ENCODE data around the gene DCLK1. TPM values are rescaled to one million over a fixed set of nuclear protein-coding genes. Genes with fewer than 3 reads are reported as not detected.

The DCLK1 gene
- total and polyA plus RNA-seq, 12 donors, result 0.68 to 22.6 (median 2.3) TPM

- WGBS, 4 donors, result 67 to 76% (median 73%) methylated on average over 4 of the region's 4 CpGs
- H3K27me3 ChIP-seq, result no peaks in the 10 kb centered on the region
- intact Hi-C loops (cut with DNase I), result no loop called here
- no peak overlapping the region for H3K4me3 ChIP-seq
- no peak for DNase-seq
- no peak for TF ChIP-seq POLR2A (IDR thresholded peaks at IDR 0.05)
- no peak for TF ChIP-seq CTCF (IDR thresholded peaks at IDR 0.05)
- no peak overlapping the region for H3K27ac ChIP-seq
- H3K36me3 ChIP-seq (replicated peaks in 1 of 2), result no peaks in the 10 kb centered on the region
- no peaks in the 10 kb centered on the region for H3K9me3 ChIP-seq (replicated peaks in 1 of 3)
- H3K4me1 ChIP-seq (replicated peaks in 1 of 2), result no peaks in the 10 kb centered on the region
Measured at GRCh38 chr13:35947315-35947714, 183.9 kb downstream of the DCLK1 start.

GRCh38 chr13:35945368-35945767 lies 185.8 kb downstream of the DCLK1 start:
- H3K4me3 ChIP-seq, result no peak overlapping the region
- WGBS, 4 donors, result 80 to 88% (median 84%) methylated on average over 4 of the region's 4 CpGs
- H3K4me1 ChIP-seq (replicated peaks in 1 of 2), result no peaks in the 10 kb centered on the region
- no peak overlapping the region for H3K27ac ChIP-seq
- intact Hi-C loops (cut with DNase I), result no loop called here
- no peaks in the 10 kb centered on the region for H3K36me3 ChIP-seq (replicated peaks in 1 of 2)
- H3K9me3 ChIP-seq (replicated peaks in 1 of 3), result no peaks in the 10 kb centered on the region
- no peaks in the 10 kb centered on the region for H3K27me3 ChIP-seq
- no peak for DNase-seq
- TF ChIP-seq CTCF (IDR thresholded peaks at IDR 0.05) (no peak), POLR2A (IDR thresholded peaks at IDR 0.05) (no peak)

- Histone ChIP-seq H3K4me1 (replicated peaks in 1 of 2) (no peaks in the 10 kb centered on the region), H3K4me3 (no peak overlapping the region), H3K36me3 (replicated peaks in 1 of 2) (no peaks in the 10 kb centered on the region), H3K27me3 (no peaks in the 10 kb centered on the region), H3K27ac (no peak overlapping the region), H3K9me3 (replicated peaks in 1 of 3) (no peaks in the 10 kb centered on the region)
- intact Hi-C loops (cut with DNase I), result no loop called here
- TF ChIP-seq CTCF (IDR thresholded peaks at IDR 0.05) (no peak), POLR2A (IDR thresholded peaks at IDR 0.05) (no peak)
- 86 to 90% (median 88%) methylated on average over 10 of the region's 10 CpGs for WGBS, 4 donors
- DNase-seq, result no peak
Measured at GRCh38 chr13:35941374-35941773, 189.8 kb downstream of the DCLK1 start.

DNA sequence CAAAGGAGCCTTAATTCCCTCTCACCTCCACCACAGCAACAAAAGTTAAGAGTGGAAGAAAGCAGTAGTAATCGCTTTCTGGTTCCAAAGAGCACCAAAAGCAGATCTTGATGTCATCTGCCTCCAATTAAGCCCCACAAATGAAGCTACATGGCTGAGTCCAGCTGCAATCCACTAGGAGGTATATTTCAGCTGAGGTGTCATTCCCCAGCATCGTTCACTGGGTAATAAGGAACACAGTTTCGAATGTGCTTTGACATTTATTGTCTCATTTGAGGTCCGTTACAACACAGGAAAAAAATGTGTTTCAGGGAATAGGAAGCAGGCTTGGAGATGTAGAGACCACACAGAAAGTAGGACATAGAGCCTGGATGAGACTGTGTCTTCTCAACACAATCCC lies 190.4 kb downstream of the DCLK1 start:
- no peaks in the 10 kb centered on the region for H3K36me3 ChIP-seq (replicated peaks in 1 of 2)
- no peak overlapping the region for H3K27ac ChIP-seq
- TF ChIP-seq POLR2A (IDR thresholded peaks at IDR 0.05) (no peak), CTCF (IDR thresholded peaks at IDR 0.05) (no peak)
- WGBS, 4 donors, result 69 to 74% (median 73%) methylated on average over 4 of the region's 4 CpGs
- DNase-seq, result no peak
- no peaks in the 10 kb centered on the region for H3K9me3 ChIP-seq (replicated peaks in 1 of 3)
- intact Hi-C loops (cut with DNase I), result no loop called here
- H3K4me3 ChIP-seq, result no peak overlapping the region
- H3K27me3 ChIP-seq, result no peaks in the 10 kb centered on the region
- H3K4me1 ChIP-seq (replicated peaks in 1 of 2), result no peaks in the 10 kb centered on the region

All from adrenal gland (tissue), 12 donors.